Measurements from ENCODE around the gene ERC2.

The ERC2 gene

GRCh38 chr3:55482496-55483195 lies 985.6 kb downstream of the ERC2 start:
- Histone ChIP-seq H3K4me1 (ENCODE audit: control insufficient read depth, insufficient read depth, low read length) (no peaks in the 10 kb centered on the region), H3K27ac (ENCODE audit: extremely low read depth, low read depth, low read length) (no peak overlapping the region), H3K9me3 (ENCODE audit: control insufficient read depth, insufficient read depth, low read depth, low read length) (no peaks in the 10 kb centered on the region), H3K36me3 (ENCODE audit: control insufficient read depth in 2 of 2, insufficient read depth in 1 of 2, low read length in 2 of 2) (peaks cover 4 to 30% of the 10 kb centered on the region in 2 experiments; a peak in 2 of 3 replicates), H3K4me3 (ENCODE audit: low read depth, low read length) (no peak overlapping the region)
- POLR2A ChIA-PET = no interaction called here
- CTCF ChIA-PET = no interaction called here
- TF ChIP-seq ZNF324 (tag by site-specific recombination; IDR thresholded peaks at IDR 0.05) (no peak), ZNF600 (tag by site-specific recombination; IDR thresholded peaks at IDR 0.05) (no peak)

GRCh38 chr3:55481744-55482495 lies 986.3 kb downstream of the ERC2 start:
- no peaks in the 10 kb centered on the region for H3K9me3 ChIP-seq (ENCODE audit: control insufficient read depth, insufficient read depth, low read depth, low read length)
- TF ChIP-seq INSM2 (tag by site-specific recombination; IDR thresholded peaks at IDR 0.05) (no peak), ZNF157 (tag by site-specific recombination; IDR thresholded peaks at IDR 0.05) (no peak), ZNF174 (tag by site-specific recombination; IDR thresholded peaks at IDR 0.05) (no peak), ZNF473 (tag by site-specific recombination; IDR thresholded peaks at IDR 0.05) (no peak), GLI4 (tag by site-specific recombination; IDR thresholded peaks at IDR 0.05) (no peak), ZNF48 (tag by site-specific recombination; IDR thresholded peaks at IDR 0.05) (no peak), GLIS2 (tag by site-specific recombination; IDR thresholded peaks at IDR 0.05) (no peak), ZNF791 (tag by site-specific recombination; IDR thresholded peaks at IDR 0.05) (no peak), PRDM2 (tag by site-specific recombination; IDR thresholded peaks at IDR 0.05; ENCODE audit: borderline replicate concordance) (no peak), ZNF624 (tag by site-specific recombination; IDR thresholded peaks at IDR 0.05) (no peak)
- H3K4me3 ChIP-seq (ENCODE audit: low read depth, low read length) = no peak overlapping the region
- no peaks in the 10 kb centered on the region for H3K4me1 ChIP-seq (ENCODE audit: control insufficient read depth, insufficient read depth, low read length)
- H3K36me3 ChIP-seq (ENCODE audit: control insufficient read depth in 2 of 2, insufficient read depth in 1 of 2, low read length in 2 of 2) = peaks cover 4 to 37% of the 10 kb centered on the region in 2 experiments; a peak in 2 of 3 replicates
- no peak overlapping the region for H3K27ac ChIP-seq (ENCODE audit: extremely low read depth, low read depth, low read length)
- ChIA-PET POLR2A (no interaction called here), CTCF (no interaction called here)

Data from HEK293 (cell line).